Measurements from ENCODE around the gene STRIP2.

DNA sequence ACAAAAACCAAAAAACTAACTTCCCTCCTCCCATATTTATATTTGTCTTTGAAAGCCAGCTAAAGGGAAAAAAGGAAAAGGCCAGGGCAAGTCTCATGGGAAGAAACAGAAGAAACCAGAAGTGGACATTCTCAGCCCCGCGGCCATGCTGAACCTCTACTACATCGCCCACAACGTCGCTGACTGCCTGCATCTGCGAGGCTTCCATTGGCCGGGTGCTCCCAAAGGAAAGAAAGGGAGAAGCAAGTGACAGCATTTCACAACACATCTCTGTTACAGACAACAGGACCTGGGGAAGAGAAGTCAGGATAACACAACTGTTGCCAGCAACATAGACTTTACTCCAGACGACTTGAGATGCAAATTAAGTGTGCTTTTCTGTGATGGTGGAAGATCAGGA lies 78.0 kb downstream of the STRIP2 start:
- TF ChIP-seq, protein P1, sequence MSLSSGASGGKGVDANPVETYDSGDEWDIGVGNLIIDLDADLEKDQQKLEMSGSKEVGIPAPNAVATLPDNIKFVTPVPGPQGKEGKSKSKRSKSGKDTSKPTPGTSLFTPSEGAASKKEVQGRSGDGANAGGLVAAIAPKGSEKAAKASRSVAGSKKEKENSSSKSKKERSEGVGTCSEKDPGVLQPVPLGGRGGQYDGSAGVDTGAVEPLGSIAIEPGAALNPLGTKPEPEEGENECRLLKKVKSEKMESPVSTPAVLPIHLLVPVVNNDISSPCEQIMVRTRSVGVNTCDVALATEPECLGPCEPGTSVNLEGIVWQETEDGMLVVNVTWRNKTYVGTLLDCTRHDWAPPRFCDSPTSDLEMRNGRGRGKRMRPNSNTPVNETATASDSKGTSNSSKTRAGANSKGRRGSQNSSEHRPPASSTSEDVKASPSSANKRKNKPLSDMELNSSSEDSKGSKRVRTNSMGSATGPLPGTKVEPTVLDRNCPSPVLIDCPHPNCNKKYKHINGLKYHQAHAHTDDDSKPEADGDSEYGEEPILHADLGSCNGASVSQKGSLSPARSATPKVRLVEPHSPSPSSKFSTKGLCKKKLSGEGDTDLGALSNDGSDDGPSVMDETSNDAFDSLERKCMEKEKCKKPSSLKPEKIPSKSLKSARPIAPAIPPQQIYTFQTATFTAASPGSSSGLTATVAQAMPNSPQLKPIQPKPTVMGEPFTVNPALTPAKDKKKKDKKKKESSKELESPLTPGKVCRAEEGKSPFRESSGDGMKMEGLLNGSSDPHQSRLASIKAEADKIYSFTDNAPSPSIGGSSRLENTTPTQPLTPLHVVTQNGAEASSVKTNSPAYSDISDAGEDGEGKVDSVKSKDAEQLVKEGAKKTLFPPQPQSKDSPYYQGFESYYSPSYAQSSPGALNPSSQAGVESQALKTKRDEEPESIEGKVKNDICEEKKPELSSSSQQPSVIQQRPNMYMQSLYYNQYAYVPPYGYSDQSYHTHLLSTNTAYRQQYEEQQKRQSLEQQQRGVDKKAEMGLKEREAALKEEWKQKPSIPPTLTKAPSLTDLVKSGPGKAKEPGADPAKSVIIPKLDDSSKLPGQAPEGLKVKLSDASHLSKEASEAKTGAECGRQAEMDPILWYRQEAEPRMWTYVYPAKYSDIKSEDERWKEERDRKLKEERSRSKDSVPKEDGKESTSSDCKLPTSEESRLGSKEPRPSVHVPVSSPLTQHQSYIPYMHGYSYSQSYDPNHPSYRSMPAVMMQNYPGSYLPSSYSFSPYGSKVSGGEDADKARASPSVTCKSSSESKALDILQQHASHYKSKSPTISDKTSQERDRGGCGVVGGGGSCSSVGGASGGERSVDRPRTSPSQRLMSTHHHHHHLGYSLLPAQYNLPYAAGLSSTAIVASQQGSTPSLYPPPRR (CRISPR knock-in tag; IDR thresholded peaks at IDR 0.05; ENCODE audit: borderline replicate concordance), result no peak
- TF ChIP-seq ZNF740 (CRISPR knock-in tag; IDR thresholded peaks at IDR 0.05) (no peak), ZNF740 (tag; IDR thresholded peaks at IDR 0.05) (no peak), PHB2 (IDR thresholded peaks at IDR 0.05; ENCODE audit: low read depth) (no peak), ZZZ3 (IDR thresholded peaks at IDR 0.05) (no peak)

All from K562 (cell line).